NCI-H2029 (cell line): ENCODE data around the gene HAGHL.

Experiments
- DNase-seq: peaks from one replicate; lab custom pipeline; 2025; lab: John Stamatoyannopoulos, UW

Gene HAGHL

DNA sequence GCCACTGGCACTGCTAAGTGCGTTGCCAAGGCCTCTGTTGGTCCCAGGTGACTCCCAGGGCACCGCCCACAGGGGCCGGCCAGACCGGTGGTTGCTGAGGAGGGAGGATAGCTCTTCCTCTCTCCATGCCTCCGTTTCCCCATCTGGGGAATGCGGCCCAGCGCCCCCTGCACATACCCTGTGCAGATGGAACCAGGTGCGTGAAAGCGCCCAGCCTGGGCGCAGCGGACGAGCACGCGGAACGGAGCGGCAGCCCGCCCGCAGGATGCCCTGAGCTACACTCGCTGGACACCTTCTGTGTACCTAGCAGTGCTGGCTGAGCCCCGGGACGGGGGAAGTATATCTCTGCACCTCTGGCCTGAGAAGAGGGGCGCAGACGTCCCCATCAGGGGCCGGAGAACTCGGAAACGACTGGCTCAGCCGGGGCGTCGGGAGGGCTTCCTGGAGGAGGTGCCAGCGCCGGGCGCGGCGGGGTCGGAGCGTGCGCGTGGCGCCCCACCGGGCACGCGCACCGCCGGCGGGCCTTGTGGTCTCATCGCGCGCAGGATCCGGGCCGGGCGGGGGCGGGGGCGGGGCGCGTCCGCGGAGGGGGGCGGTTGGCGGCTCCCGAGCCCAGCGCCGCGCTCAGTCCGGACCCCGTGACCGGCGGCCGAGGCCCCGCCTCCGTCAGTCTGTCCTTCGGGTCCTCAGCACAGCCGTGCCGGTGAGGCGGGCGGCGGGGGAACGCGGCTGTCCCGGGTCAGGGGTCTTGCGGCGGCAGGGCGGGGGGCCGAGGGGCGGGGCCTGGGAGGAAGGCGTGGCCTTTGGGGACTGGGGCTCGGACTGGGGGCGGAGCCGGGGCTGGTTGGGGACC lies at the start of gene HAGHL, which contains the start of gene CCDC78:
Gene HAGHL, plus strand, starts transcription at position 669 of the 853 bp plus-strand sequence. CDS start 404 bp downstream, outside the sequence.
Gene CCDC78, minus strand, starts transcription at position 6 of the 853 bp plus-strand sequence. CDS start 76 bp downstream, outside the sequence.
- DNase-seq = no peak

DNA sequence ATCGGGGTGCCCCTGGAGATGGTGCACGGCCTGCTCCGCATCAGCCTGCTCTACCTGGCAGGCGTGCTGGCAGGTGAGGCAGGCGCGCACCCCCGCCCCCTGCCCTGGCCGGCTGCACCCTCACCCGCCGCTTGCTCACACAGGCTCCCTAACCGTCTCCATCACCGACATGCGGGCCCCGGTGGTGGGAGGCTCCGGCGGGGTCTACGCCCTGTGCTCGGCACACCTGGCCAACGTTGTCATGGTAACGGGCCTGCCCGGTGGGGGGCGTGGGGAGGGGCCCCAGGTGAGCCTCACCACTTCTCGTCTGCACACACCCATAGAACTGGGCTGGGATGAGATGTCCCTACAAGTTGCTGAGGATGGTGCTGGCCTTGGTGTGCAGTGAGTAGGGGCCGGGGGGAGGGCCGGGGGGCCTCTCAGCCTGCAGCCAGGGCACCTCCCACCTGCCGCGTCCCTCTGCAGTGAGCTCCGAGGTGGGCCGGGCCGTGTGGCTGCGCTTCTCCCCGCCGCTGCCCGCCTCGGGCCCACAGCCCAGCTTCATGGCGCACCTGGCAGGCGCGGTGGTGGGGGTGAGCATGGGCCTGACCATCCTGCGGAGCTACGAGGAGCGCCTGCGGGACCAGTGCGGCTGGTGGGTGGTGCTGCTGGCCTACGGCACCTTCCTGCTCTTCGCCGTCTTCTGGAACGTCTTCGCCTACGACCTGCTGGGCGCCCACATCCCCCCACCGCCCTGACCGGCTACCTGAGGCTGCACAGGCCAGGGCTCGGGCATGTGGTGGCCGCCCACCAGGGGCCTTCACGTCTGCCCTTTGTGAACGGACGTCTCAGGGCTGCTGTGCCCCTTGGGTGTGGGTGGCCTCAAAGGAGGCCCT lies 49.4 kb upstream of the HAGHL start:
- no peak for DNase-seq

GRCh38 chr16:678209-678857 lies 48.6 kb upstream of the HAGHL start:
- no peak for DNase-seq

DNA sequence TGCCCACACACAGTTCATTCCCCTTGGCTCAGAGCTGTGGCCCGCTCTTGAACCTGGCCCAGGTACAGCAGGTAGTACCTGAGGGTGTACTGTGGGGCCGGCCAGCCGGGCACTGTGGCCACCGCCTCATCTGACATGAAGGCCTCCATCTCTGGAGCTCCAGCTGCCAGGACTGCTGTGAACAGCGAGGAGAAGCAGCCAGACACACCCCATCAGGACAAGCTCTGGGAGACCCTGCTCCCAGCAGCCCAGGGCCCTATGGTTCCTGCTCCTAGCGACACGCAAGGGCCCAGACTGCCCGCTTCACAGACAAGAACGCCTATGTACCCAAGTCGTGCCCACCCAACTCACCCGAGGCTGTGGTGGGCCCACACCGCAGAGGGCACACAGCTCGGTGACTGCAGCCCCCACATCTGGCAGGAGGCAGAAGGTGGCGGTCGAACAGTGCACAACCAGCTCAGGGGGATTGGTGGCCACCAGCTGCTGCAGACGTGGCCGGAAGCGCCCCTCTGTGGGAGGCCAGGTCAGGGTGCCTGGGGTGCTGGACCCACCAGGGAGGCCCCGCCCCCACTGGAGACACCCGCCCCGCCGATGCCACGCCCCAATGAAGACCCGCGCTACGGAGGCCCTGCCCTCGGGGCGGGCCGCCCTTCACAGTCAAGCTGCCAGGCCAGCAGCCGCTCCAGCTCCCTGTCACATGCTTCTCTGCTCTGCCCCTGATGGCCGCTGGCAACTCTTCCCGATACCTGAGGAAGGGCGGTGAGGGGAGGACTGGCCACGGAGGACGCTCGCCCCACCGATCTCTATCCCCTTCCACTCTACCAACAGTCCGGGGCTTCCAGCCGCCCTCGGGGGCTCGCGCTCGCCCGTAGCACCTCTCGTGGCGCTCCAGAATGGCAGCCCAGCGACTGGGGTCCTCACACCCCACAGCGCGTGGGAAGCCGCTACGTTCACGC lies 47.8 kb upstream of the HAGHL start:
- DNase-seq = peak; percentile 77

- DNase-seq = peak; percentile 75
Measured at GRCh38 chr16:679814-680624, 46.9 kb upstream of the HAGHL start, which contains the start of gene STUB1. Gene STUB1 (plus strand): TSS chr16:680410. CDS start chr16:680526, 116 bp downstream.

DNA sequence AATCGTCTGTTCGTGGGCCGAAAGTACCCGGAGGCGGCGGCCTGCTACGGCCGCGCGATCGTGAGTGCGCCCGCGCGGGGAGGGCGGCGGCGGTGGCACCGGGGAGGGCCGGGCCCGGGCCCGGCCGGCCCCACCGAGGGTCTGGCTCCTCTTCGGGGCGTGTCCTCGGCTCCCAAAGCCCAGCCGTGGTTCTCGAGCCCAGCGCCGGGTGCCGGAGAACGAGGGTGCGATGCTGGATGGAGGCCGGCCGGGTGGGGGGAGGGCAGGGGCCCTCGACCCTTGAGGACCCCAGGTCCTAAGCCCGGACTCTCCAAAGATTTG lies 46.3 kb upstream of the HAGHL start:
- no peak for DNase-seq

GRCh38 chr16:680967-681745 lies 45.8 kb upstream of the HAGHL start:
- peak; percentile 24 for DNase-seq

DNA sequence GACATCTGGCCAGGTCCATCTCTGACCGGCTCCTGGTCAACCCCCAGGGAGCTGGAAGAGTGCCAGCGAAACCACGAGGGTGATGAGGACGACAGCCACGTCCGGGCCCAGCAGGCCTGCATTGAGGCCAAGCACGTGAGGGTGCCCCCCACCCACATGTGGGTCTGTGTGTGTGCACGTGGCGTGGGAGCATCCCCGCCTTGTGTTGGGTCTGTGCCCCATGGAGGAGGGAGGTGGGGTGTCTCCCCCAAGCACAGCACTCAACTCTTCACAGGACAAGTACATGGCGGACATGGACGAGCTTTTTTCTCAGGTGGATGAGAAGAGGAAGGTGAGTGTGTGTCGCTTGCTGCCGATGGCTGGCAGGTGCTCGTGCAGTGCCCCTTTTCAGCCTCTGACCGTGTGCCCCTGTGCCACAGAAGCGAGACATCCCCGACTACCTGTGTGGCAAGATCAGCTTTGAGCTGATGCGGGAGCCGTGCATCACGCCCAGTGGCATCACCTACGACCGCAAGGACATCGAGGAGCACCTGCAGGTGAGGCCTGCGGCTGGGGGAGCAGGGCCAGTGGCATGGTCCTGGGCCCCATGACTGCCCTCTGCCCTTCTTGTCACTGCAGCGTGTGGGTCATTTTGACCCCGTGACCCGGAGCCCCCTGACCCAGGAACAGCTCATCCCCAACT lies 45.0 kb upstream of the HAGHL start:
- no peak for DNase-seq

- DNase-seq = no peak
Measured at GRCh38 chr16:682493-683395, 44.2 kb upstream of the HAGHL start.

GRCh38 chr16:683396-684070 lies 43.4 kb upstream of the HAGHL start:
- no peak for DNase-seq

DNA sequence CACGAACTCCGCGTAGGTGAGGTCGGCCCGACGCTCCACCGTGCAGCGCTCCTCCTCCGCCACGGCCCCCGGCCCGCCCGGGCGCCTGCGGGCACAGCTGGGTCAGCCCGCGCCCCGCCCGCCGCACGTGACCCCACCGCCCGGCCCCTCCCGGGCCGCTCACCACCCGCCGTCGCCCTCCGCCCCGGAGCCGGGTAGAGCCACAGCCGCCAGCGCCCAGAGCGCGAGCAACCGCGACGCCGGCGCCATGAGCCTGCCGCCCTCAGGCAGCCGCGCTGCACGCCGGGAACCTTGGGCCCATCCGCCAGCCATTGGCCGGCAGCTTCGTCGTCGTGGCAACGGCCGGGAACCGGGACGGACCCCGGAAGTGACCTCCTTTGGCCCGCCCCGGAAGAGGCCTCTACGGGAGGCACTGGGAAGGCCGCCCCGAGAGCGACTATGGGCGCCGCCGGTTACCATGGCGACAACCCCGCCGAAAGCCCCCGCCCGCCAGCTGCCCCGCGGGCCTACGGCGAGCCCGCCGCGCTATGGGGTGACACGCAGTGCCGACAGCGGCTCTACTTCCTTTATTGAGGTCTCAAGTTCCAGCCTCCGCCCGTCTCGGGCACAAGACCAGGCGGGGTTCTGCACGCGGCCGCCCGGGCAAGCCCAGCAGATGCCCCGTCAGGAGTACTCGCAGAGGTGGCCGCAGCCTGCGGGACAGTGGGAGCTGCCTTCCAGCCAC lies 42.7 kb upstream of the HAGHL start, which contains the start of gene JMJD8:
Gene JMJD8, minus strand, starts transcription at position 264 of the 724 bp plus-strand sequence. Its CDS starts 15 bp downstream, at position 249.
- DNase-seq = peak; percentile 95

GRCh38 chr16:684961-685696 lies 41.8 kb upstream of the HAGHL start:
- peak; percentile 84 for DNase-seq

- DNase-seq = peak; percentile 62
Measured at GRCh38 chr16:685967-686366, 40.9 kb upstream of the HAGHL start.

- no peak for DNase-seq
Measured at GRCh38 chr16:686459-687260, 40.2 kb upstream of the HAGHL start.

GRCh38 chr16:687499-687898 lies 39.4 kb upstream of the HAGHL start:
- DNase-seq = no peak
